K562 (cell line): ENCODE data around the gene TCEAL4. TPM values are rescaled to one million over a fixed set of nuclear protein-coding genes. Genes with fewer than 3 reads are reported as not detected.

Source experiments
- ATAC-seq: fragments of 200-7000 bp; cut with Tn5 transposase; 3 replicates; pipeline ENCODE4 v1.9.1; 2020; ENCODE audit warnings: moderate library complexity
- BruUV-seq: library from RNA; stranded (reverse); fragments of 400-500 nt; replicated peaks from 2 replicates; lab custom pipeline; 2021; lab: Mats Ljungman, UMichigan
- CTCF ChIA-PET: fragments of 300-600 bp; formaldehyde crosslinking; extraction: SDS; loops from one replicate; lab custom pipeline; 2021; ENCODE audit warnings: low intra/inter-chr PET ratio; lab: Yijun Ruan, JAX
- POLR2A ChIA-PET: fragments of 300-600, 350-650 bp; sonication (Branson Sonifier 250); formaldehyde crosslinking; extraction: SDS; loops from one replicate; lab custom pipeline; 2021; ENCODE audit warnings: antibody characterized with exemption, inconsistent platforms; lab: Yijun Ruan, JAX
- DNase-seq, 4 experiments: peaks; one replicate each; pipeline versions ENCODE4 v3.0.0 to v3.0.0-alpha.2; 2011 to 2018; ENCODE audit warnings: low spot score in 3 of 4, mixed read lengths in 3 of 4; ENCODE audit errors: extremely low read depth in 1 of 4
- FAIRE-seq: peaks from 2 replicates; lab custom pipeline; 2011; peaks lifted over from hg19 to GRCh38; lab: Jason Lieb, UNC
- H2AFZ ChIP-seq: 2 replicates; pipeline ENCODE4 v1.6.0; 2011; ENCODE audit warnings: low read depth, low read length, control low read depth, inconsistent platforms
- H3K27ac ChIP-seq: fragments of 200-600 bp; 3 replicates; pipeline ENCODE4 v1.8.0; 2011; ENCODE audit warnings: low read depth, mild to moderate bottlenecking, control low read depth, inconsistent platforms, low read length, moderate library complexity, mixed read lengths; ENCODE audit errors: extremely low read depth
- H3K27me3 ChIP-seq, 2 experiments: fragments of 300-600 bp in 1 of 2; 2 replicates in 1 of 2; 3 replicates in 1 of 2; pipeline versions ENCODE4 v1.6.0 to v1.8.0; 2011; ENCODE audit warnings: inconsistent platforms in 2 of 2, low read length in 2 of 2, mild to moderate bottlenecking in 1 of 2, mixed read lengths in 1 of 2, moderate library complexity in 1 of 2; ENCODE audit not compliant: control insufficient read depth in 2 of 2, insufficient read depth in 2 of 2
- H3K36me3 ChIP-seq: fragments of 300-600 bp; 3 replicates; pipeline ENCODE4 v1.8.0; 2011; ENCODE audit warnings: mild to moderate bottlenecking, low read length, inconsistent platforms; ENCODE audit not compliant: control insufficient read depth, insufficient read depth
- H3K4me1 ChIP-seq, 2 experiments: fragments of 200-600 bp in 1 of 2; replicated peaks in 1 of 2; 2 replicates in 1 of 2; 3 replicates in 1 of 2; pipeline versions ENCODE4 v1.5.1 to v1.8.0; 2011; ENCODE audit warnings: inconsistent platforms in 2 of 2, low read length in 2 of 2, mild to moderate bottlenecking in 1 of 2, mixed read lengths in 1 of 2, moderate library complexity in 1 of 2; ENCODE audit not compliant: control insufficient read depth in 2 of 2, insufficient read depth in 2 of 2
- H3K4me2 ChIP-seq: 2 replicates; pipeline ENCODE4 v1.6.1; 2011; ENCODE audit warnings: low read length, control low read depth, inconsistent platforms, mixed read lengths; ENCODE audit not compliant: insufficient read depth
- H3K4me3 ChIP-seq: fragments of 200-600 bp; sonication (generic), shearing (Covaris generic); 2 replicates; pipeline ENCODE4 v1.5.1; 2016; ENCODE audit warnings: control low read depth, inconsistent platforms
- H3K79me2 ChIP-seq: fragments of 200-600 bp; 3 replicates; pipeline ENCODE4 v1.8.0; 2011; ENCODE audit warnings: low read length, inconsistent platforms; ENCODE audit not compliant: control insufficient read depth, insufficient read depth
- H3K9ac ChIP-seq, 2 experiments: 2 replicates each; pipeline versions ENCODE4 v1.6.0 to v1.6.1; 2011; ENCODE audit warnings: low read depth in 2 of 2, low read length in 2 of 2, control low read depth in 1 of 2, inconsistent platforms in 1 of 2, mild to moderate bottlenecking in 1 of 2, mixed read lengths in 1 of 2; ENCODE audit not compliant: insufficient read depth in 1 of 2
- H3K9me1 ChIP-seq: one replicate; pipeline ENCODE4 v1.6.0; 2011; ENCODE audit warnings: inconsistent platforms, mild to moderate bottlenecking, low read length, moderate library complexity; ENCODE audit not compliant: control insufficient read depth, insufficient read depth
- H3K9me3 ChIP-seq: replicated peaks from 2 replicates; pipeline ENCODE4 v1.5.1; 2011; ENCODE audit warnings: low read depth, low read length, inconsistent platforms; ENCODE audit not compliant: control insufficient read depth, insufficient read depth
- H4K20me1 ChIP-seq: replicated peaks from 2 replicates; pipeline ENCODE4 v1.6.1; 2011; ENCODE audit warnings: low read length, inconsistent platforms, mixed read lengths; ENCODE audit not compliant: control insufficient read depth, insufficient read depth
- CAMTA2 ChIP-seq: fragments of 250-450 bp; sonication (Bioruptor Pico); conservative IDR thresholded peaks from 2 replicates; pipeline ENCODE4 v1.5.1; 2022
- ETV5 ChIP-seq: sonication (generic); formaldehyde crosslinking; IDR thresholded peaks from 2 replicates; pipeline ENCODE4 v1.4.0; 2020; ENCODE audit warnings: low read depth, mild to moderate bottlenecking, missing genetic modification reagents
- KDM2B ChIP-seq: fragments of 250-450 bp; sonication (Bioruptor Pico); IDR thresholded peaks from 2 replicates; pipeline ENCODE4 v1.8.0; 2021; ENCODE audit warnings: mild to moderate bottlenecking, moderate library complexity
- PCBP1 ChIP-seq: fragments of 200-400 bp; formaldehyde crosslinking; IDR thresholded peaks from 2 replicates; pipeline ENCODE4 v1.6.1; 2018; ENCODE audit warnings: mild to moderate bottlenecking, low read depth, low read length; ENCODE audit not compliant: poor library complexity, severe bottlenecking
- RBM25 ChIP-seq: fragments of 200-400 bp; formaldehyde crosslinking; IDR thresholded peaks from 2 replicates; pipeline ENCODE4 v1.6.1; 2018; ENCODE audit warnings: low read length, low read depth, moderate library complexity; ENCODE audit not compliant: severe bottlenecking
- RFX1 ChIP-seq: fragments of 450-650 bp; IDR thresholded peaks from 2 replicates; pipeline ENCODE4 v1.6.1; 2016; ENCODE audit warnings: mild to moderate bottlenecking, moderate library complexity
- SIN3A ChIP-seq, 2 experiments: fragments of 150-350 bp in 1 of 2; IDR thresholded peaks; 2 replicates each; pipeline ENCODE4 v1.6.1; 2011 to 2016; ENCODE audit warnings: borderline replicate concordance in 2 of 2, low read depth in 2 of 2, low read length in 2 of 2, mild to moderate bottlenecking in 2 of 2, moderate library complexity in 2 of 2; ENCODE audit not compliant: control insufficient read depth in 1 of 2
- SLC30A9 ChIP-seq: fragments of 250-450 bp; sonication (Bioruptor Pico); IDR thresholded peaks from 2 replicates; pipeline ENCODE4 v1.8.0; 2022; ENCODE audit warnings: mild to moderate bottlenecking, moderate library complexity
- SMAD2 ChIP-seq: fragments of 150-350 bp; IDR thresholded peaks from 2 replicates; pipeline ENCODE4 v1.6.1; 2014; ENCODE audit warnings: low read depth, mild to moderate bottlenecking, low read length
- TCFL5 ChIP-seq: fragments of 250-450 bp; sonication (Bioruptor Pico); conservative IDR thresholded peaks from 2 replicates; pipeline ENCODE4 v1.6.1; 2021; ENCODE audit warnings: mild to moderate bottlenecking, moderate library complexity, matching md5 sums
- U2AF2 ChIP-seq: fragments of 200-400 bp; formaldehyde crosslinking; optimal IDR thresholded peaks from 2 replicates; pipeline ENCODE3; 2017; ENCODE audit warnings: low read depth, mild to moderate bottlenecking, low read length
- ZFX ChIP-seq: sonication (generic); formaldehyde crosslinking; IDR thresholded peaks from 2 replicates; pipeline ENCODE4 v1.8.0; 2022; ENCODE audit warnings: mild to moderate bottlenecking, missing genetic modification reagents, moderate library complexity
- ZNF175 ChIP-seq: fragments of 200-800 bp; sonication (Bioruptor generic); IDR thresholded peaks from 2 replicates; pipeline ENCODE4 v1.6.1; 2016; ENCODE audit warnings: low read depth, mild to moderate bottlenecking, missing genetic modification characterization, missing compliant biosample characterization
- ZNF407 ChIP-seq: fragments of 450-650 bp; IDR thresholded peaks from 2 replicates; pipeline ENCODE4 v1.6.1; 2016; ENCODE audit warnings: low read depth
- WGBS: fragments of 100-300 bp; shearing (Covaris generic); methylation state at CpG from one replicate; pipeline ENCODE4 v1.1.6; 2016; ENCODE audit warnings: low coverage, mixed read lengths; ENCODE audit not compliant: insufficient coverage; ENCODE audit errors: missing lambda C conversion rate; 5-methylcytosine and 5-hydroxymethylcytosine counted together
- in situ Hi-C: fragments of 300-500 bp; cut with MboI; formaldehyde crosslinking; loops from 4 replicates; pipeline ENCODE4 v1.15.0; 2018; ENCODE audit warnings: inconsistent platforms, mixed read lengths
- intact Hi-C: fragments of 100-400 bp; cut with micrococcal nuclease; formaldehyde crosslinking; loops from 2 replicates; pipeline ENCODE4 v1.14.2; 2022
- polyA plus RNA-seq, 8 experiments: library from polyadenylated mRNA; depleted of rRNA in 4 of 8; stranded (reverse) in 5 of 8; unstranded in 3 of 8; fragments of >200 nt; fragmentation: Nextera tagmentation in 2 of 8; fragmentation: Illumina TruSeq in 1 of 8; extraction: Ambion mirVana in 2 of 8; extraction: Trizol in 1 of 8; gene quantifications; 2 replicates each; pipeline versions ENCODE4 v1.2.1 to v1.2.3, GENCODE V29; 2011 to 2014; ENCODE audit warnings: inconsistent platforms in 1 of 8, missing spikeins in 1 of 8
- total RNA-seq, 7 experiments: library from RNA; depleted of rRNA in 6 of 7; stranded (reverse); fragments of >200 nt in 6 of 7; fragmentation: Illumina TruSeq in 2 of 7; extraction: Trizol in 2 of 7; gene quantifications; 2 replicates each; pipeline versions ENCODE4 v1.2.1 to v1.2.3, GENCODE V29; 2011 to 2021; ENCODE audit warnings: low replicate concordance in 1 of 7

Gene TCEAL4
- total and polyA plus RNA-seq, 9 of the 15 experiments (the other 6 are each of a cell fraction or from before 2014, with no cell fraction given), result 0.36 to 12.3 (median 7.9) TPM

GRCh38 chrX:103586314-103586646, 965 bp downstream of the TCEAL4 start:
- in situ Hi-C loops, result no loop called here
- no peak for TF ChIP-seq RBM25
- TF ChIP-seq ZNF407, result no peak
- no peak for TF ChIP-seq SIN3A (IDR thresholded peaks at IDR 0.05; ENCODE audit: borderline replicate concordance in 2 of 2, control insufficient read depth in 1 of 2, low read depth in 2 of 2, low read length in 2 of 2)
- TF ChIP-seq ZNF175 (CRISPR knock-in tag), result no peak
- no peak for TF ChIP-seq TCFL5 (CRISPR knock-in tag)
- TF ChIP-seq ETV5, result no peak
- TF ChIP-seq SMAD2, result no peak
- TF ChIP-seq CAMTA2 (CRISPR knock-in tag), result no peak
- TF ChIP-seq U2AF2, result no peak
- TF ChIP-seq PCBP1, result no peak
- TF ChIP-seq KDM2B, result no peak
- no peak for TF ChIP-seq ZFX (CRISPR knock-in tag)
- TF ChIP-seq SLC30A9 (CRISPR knock-in tag), result no peak
- no peak for TF ChIP-seq RFX1

More at GRCh38 chrX:103586314-103586646, 965 bp downstream of the TCEAL4 start:
- peaks cover 0 to 5% of the 10 kb centered on the region in 2 experiments; a peak in 3 of 5 replicates for H3K4me1 ChIP-seq
- no peaks in the 10 kb centered on the region for H3K79me2 ChIP-seq
- 17% methylated on average over 5 of the region's 5 CpGs for WGBS
- 0 out of 2 replicates have a peak overlapping the region, but pooled peaks have one; percentile 55 for H2AFZ ChIP-seq
- BruUV-seq, result no TSS peak
- H3K4me2 ChIP-seq, result no peak overlapping the region
- intact Hi-C loops, result no loop called here
- 0 out of 5 replicates have a peak, but pooled peaks cover 0 to 6% of the 10 kb centered on the region in 2 experiments for H3K27me3 ChIP-seq
- FAIRE-seq (no peak), DNase-seq (no peak), ATAC-seq (peak; percentile 25; the same call in 1 of the 3 replicates)
- POLR2A ChIA-PET, result no interaction called here
- no peaks in the 10 kb centered on the region for H3K9me3 ChIP-seq
- H3K4me3 ChIP-seq, result no peak overlapping the region
- H3K36me3 ChIP-seq, result no peaks in the 10 kb centered on the region
- H3K27ac ChIP-seq, result no peak overlapping the region
- no peaks in the 10 kb centered on the region for H3K9me1 ChIP-seq
- H3K9ac ChIP-seq, result no peak overlapping the region; a peak in 1 of 4 replicates
- no peaks in the 10 kb centered on the region for H4K20me1 ChIP-seq
- CTCF ChIA-PET, result no interaction called here
